Astrocyte of the spinal cord (primary cell): ENCODE results near the gene KLHL29.
"Not testable (repeated sequence)": the region's sequence is repeated elsewhere in the genome, so short reads cannot be mapped to it uniquely, and the experiment has no call there.

Experiments used
- DNase-seq: peaks from one replicate; pipeline ENCODE4 v3.0.0; 2011; ENCODE audit warnings: low read depth, low spot score
- H3K4me3 ChIP-seq: 2 replicates; pipeline ENCODE4 v1.5.1; 2011; ENCODE audit warnings: low read depth, mild to moderate bottlenecking, low read length, moderate library complexity
- CTCF ChIP-seq: IDR thresholded peaks from 2 replicates; pipeline ENCODE4 v1.5.1; 2012; ENCODE audit warnings: low read depth, mild to moderate bottlenecking, low read length, inconsistent platforms
- in situ Hi-C: cut with HindIII; loops from 2 replicates; pipeline ENCODE4 v1.10.0; 2017; ENCODE audit warnings: low sequenced_read_pairs

KLHL29 gene

GRCh38 chr2:23718931-23719700 is 334.1 kb downstream of the KLHL29 start:
- in situ Hi-C loops: no loop called here
- TF ChIP-seq CTCF: no peak
- no peak overlapping the region for H3K4me3 ChIP-seq
- no peak for DNase-seq

GRCh38 chr2:23719716-23720115 is 334.7 kb downstream of the KLHL29 start:
- no peak for DNase-seq
- in situ Hi-C loops: no loop called here
- TF ChIP-seq CTCF: no peak
- no peak overlapping the region for H3K4me3 ChIP-seq

- no peak overlapping the region for H3K4me3 ChIP-seq
- in situ Hi-C loops: no loop called here
- no peak for DNase-seq
- no peak for TF ChIP-seq CTCF
Observed at GRCh38 chr2:23720705-23721453, 335.9 kb downstream of the KLHL29 start.

- no peak for DNase-seq
- in situ Hi-C loops: no loop called here
- H3K4me3 ChIP-seq: no peak overlapping the region
- TF ChIP-seq CTCF: no peak
Observed at GRCh38 chr2:23721454-23721826, 336.5 kb downstream of the KLHL29 start.

GRCh38 chr2:23722255-23722654 is 337.3 kb downstream of the KLHL29 start:
- in situ Hi-C loops: no loop called here
- DNase-seq: no peak

GRCh38 chr2:23723029-23723428 is 338.1 kb downstream of the KLHL29 start:
- in situ Hi-C loops, DNase-seq, H3K4me3 ChIP-seq: not testable (repeated sequence)

More at GRCh38 chr2:23722255-23722654, 337.3 kb downstream of the KLHL29 start:
- no peak for TF ChIP-seq CTCF
- H3K4me3 ChIP-seq: no peak overlapping the region

GRCh38 chr2:23734416-23734815 is 349.4 kb downstream of the KLHL29 start:
- in situ Hi-C loops: no loop called here
- no peak for TF ChIP-seq CTCF
- no peak overlapping the region for H3K4me3 ChIP-seq
- DNase-seq: no peak

- in situ Hi-C loops, H3K4me3 ChIP-seq, DNase-seq: not testable (repeated sequence)
Observed at GRCh38 chr2:23736783-23737182, 351.8 kb downstream of the KLHL29 start.
